ENCODE data around the gene GPR31. TPM values are rescaled to one million over a fixed set of nuclear protein-coding genes. Genes with fewer than 3 reads are reported as not detected.

The GPR31 gene
- polyA plus RNA-seq, 1 of the 3 experiments (the other 2 are of a cell fraction): not detected

GRCh38 chr6:167141667-167142432, 15.9 kb downstream of the GPR31 start:
- WGBS (ENCODE audit: low lambda C conversion rate): 43% methylated on average over 15 of the region's 18 CpGs
- Histone ChIP-seq H3K9me3 (no peaks in the 10 kb centered on the region), H4K20me1 (ENCODE audit: insufficient read depth) (no peaks in the 10 kb centered on the region), H3K4me1 (ENCODE audit: control insufficient read depth in 1 of 2, insufficient read depth in 2 of 2, low read depth in 1 of 2, low read length in 1 of 2) (peaks cover 0 to 3% of the 10 kb centered on the region in 2 experiments; a peak in 1 of 4 replicates), H3K9ac (no peak overlapping the region), H3K4me2 (no peak overlapping the region), H3K27me3 (ENCODE audit: insufficient read depth) (0 out of 2 replicates have a peak, but pooled peaks cover 5% of the 10 kb centered on the region), H3K9me2 (no peaks in the 10 kb centered on the region), H3F3A (replicated peaks; ENCODE audit: insufficient read depth) (no peaks in the 10 kb centered on the region), H2AFZ (ENCODE audit: low read depth) (no peak overlapping the region), H3K36me3 (replicated peaks in 1 of 2; ENCODE audit: control insufficient read depth in 1 of 2, insufficient read depth in 2 of 2, low read length in 1 of 2) (no peaks in the 10 kb centered on the region), H3K4me3 (ENCODE audit: low read depth in 2 of 2, low read length in 1 of 2) (no peak overlapping the region; a peak in 1 of 4 replicates), H3K79me2 (ENCODE audit: insufficient read depth) (no peaks in the 10 kb centered on the region), H3K27ac (ENCODE audit: low read depth in 2 of 2, low read length in 1 of 2) (no peak overlapping the region)
- peak; percentile 90 for DNase-seq
- ChIA-PET CTCF (interaction anchor here (0.5 to 7.6 kb wide), 52 partner anchors 9 to 866 kb away, joined by 3 to 79 read pairs (median 4); partner anchors contain the start of genes CCR6, CEP43 and RNASET2), POLR2A (interaction anchor here (0.6 kb wide), 1 partner anchor 363 kb away, joined by 5 read pairs; no protein-coding TSS in a partner anchor)
- TF ChIP-seq GATA2 (CRISPR knock-in tag; IDR thresholded peaks at IDR 0.05) (no peak), EP300 (IDR thresholded peaks at IDR 0.05; ENCODE audit: borderline replicate concordance in 1 of 2, low read depth in 1 of 2, low read length in 1 of 2) (no peak), MXI1 (IDR thresholded peaks at IDR 0.05; ENCODE audit: low read depth, low read length) (peak; percentile 30; the same call in 1 of the 2 replicates), SMC3 (IDR thresholded peaks at IDR 0.05; ENCODE audit: low read depth, low read length) (peak; percentile 91), CTCF (IDR thresholded peaks at IDR 0.05) (peak; percentile 58), NRF1 (IDR thresholded peaks at IDR 0.05; ENCODE audit: low read depth, low read length) (peak; percentile 18; the same call in 1 of the 2 replicates), FOSL2 (IDR thresholded peaks at IDR 0.05; ENCODE audit: borderline replicate concordance, low read depth) (no peak), RAD21 (IDR thresholded peaks at IDR 0.05; ENCODE audit: low read length) (peak; percentile 97)
- TF ChIP-seq, protein P1, sequence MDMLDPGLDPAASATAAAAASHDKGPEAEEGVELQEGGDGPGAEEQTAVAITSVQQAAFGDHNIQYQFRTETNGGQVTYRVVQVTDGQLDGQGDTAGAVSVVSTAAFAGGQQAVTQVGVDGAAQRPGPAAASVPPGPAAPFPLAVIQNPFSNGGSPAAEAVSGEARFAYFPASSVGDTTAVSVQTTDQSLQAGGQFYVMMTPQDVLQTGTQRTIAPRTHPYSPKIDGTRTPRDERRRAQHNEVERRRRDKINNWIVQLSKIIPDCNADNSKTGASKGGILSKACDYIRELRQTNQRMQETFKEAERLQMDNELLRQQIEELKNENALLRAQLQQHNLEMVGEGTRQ (IDR thresholded peaks at IDR 0.05; ENCODE audit: borderline replicate concordance, low read depth, low read length): no peak

GRCh38 chr6:167140589-167141474, 16.9 kb downstream of the GPR31 start:
- ChIA-PET POLR2A (no interaction called here), CTCF (interaction anchor here (0.9 to 7.6 kb wide), 18 partner anchors 11 to 382 kb away, joined by 3 to 79 read pairs (median 5); partner anchors contain the start of genes CCR6, CEP43 and RNASET2)
- Histone ChIP-seq H3K4me2 (no peak overlapping the region), H3K9me3 (no peaks in the 10 kb centered on the region), H3K79me2 (ENCODE audit: insufficient read depth) (no peaks in the 10 kb centered on the region), H3K9me2 (no peaks in the 10 kb centered on the region), H3K27me3 (ENCODE audit: insufficient read depth) (0 out of 2 replicates have a peak, but pooled peaks cover 5% of the 10 kb centered on the region), H2AFZ (ENCODE audit: low read depth) (no peak overlapping the region), H3K4me3 (ENCODE audit: low read depth in 2 of 2, low read length in 1 of 2) (no peak overlapping the region), H3K36me3 (replicated peaks in 1 of 2; ENCODE audit: control insufficient read depth in 1 of 2, insufficient read depth in 2 of 2, low read length in 1 of 2) (no peaks in the 10 kb centered on the region), H4K20me1 (ENCODE audit: insufficient read depth) (no peaks in the 10 kb centered on the region), H3F3A (replicated peaks; ENCODE audit: insufficient read depth) (no peaks in the 10 kb centered on the region), H3K4me1 (ENCODE audit: control insufficient read depth in 1 of 2, insufficient read depth in 2 of 2, low read depth in 1 of 2, low read length in 1 of 2) (peaks cover 0 to 3% of the 10 kb centered on the region in 2 experiments; a peak in 1 of 4 replicates), H3K9ac (no peak overlapping the region), H3K27ac (ENCODE audit: low read depth in 2 of 2, low read length in 1 of 2) (no peak overlapping the region)
- no peak for DNase-seq
- WGBS (ENCODE audit: low lambda C conversion rate): 34% methylated on average over 5 of the region's 10 CpGs
- no peak for TF ChIP-seq RAD21 (IDR thresholded peaks at IDR 0.05; ENCODE audit: low read length)
- TF ChIP-seq MXI1 (IDR thresholded peaks at IDR 0.05; ENCODE audit: low read depth, low read length): no peak
- TF ChIP-seq REST (IDR thresholded peaks at IDR 0.05; ENCODE audit: low read depth, low read length): no peak
- TF ChIP-seq SIN3A (IDR thresholded peaks at IDR 0.05; ENCODE audit: borderline replicate concordance, low read depth, low read length): no peak
- TF ChIP-seq ZBTB33 (IDR thresholded peaks at IDR 0.05; ENCODE audit: borderline replicate concordance, low read depth): no peak
- no peak for TF ChIP-seq GATA2 (CRISPR knock-in tag; IDR thresholded peaks at IDR 0.05)
- no peak for TF ChIP-seq NFIC (IDR thresholded peaks at IDR 0.05; ENCODE audit: borderline replicate concordance)

All from SK-N-SH (cell line).